GM10266 (cell line): ENCODE results near the gene CYP27B1.

Experiments
- DNase-seq: peaks from one replicate; pipeline ENCODE4 v3.0.0; 2012; ENCODE audit errors: extremely low spot score
- CTCF ChIP-seq: IDR thresholded peaks from 2 replicates; pipeline ENCODE4 v1.5.1; 2012; ENCODE audit warnings: mild to moderate bottlenecking, low read depth; ENCODE audit not compliant: control insufficient read depth, insufficient read depth; ENCODE audit errors: missing control alignments

CYP27B1 gene

GRCh38 chr12:57811028-57811755 is 44.3 kb upstream of the CYP27B1 start:
- DNase-seq, result no peak
- no peak for TF ChIP-seq CTCF

- no peak for DNase-seq
- no peak for TF ChIP-seq CTCF
Measured at GRCh38 chr12:57810450-57810849, 43.6 kb upstream of the CYP27B1 start.

- no peak for DNase-seq
- no peak for TF ChIP-seq CTCF
Measured at GRCh38 chr12:57809425-57809824, 42.5 kb upstream of the CYP27B1 start.

- no peak for TF ChIP-seq CTCF
- no peak for DNase-seq
Measured at GRCh38 chr12:57808351-57808750, 41.5 kb upstream of the CYP27B1 start.

GRCh38 chr12:57807285-57807684 is 40.4 kb upstream of the CYP27B1 start:
- TF ChIP-seq CTCF, result no peak
- no peak for DNase-seq

- DNase-seq, result no peak
- no peak for TF ChIP-seq CTCF
Measured at GRCh38 chr12:57806677-57807076, 39.8 kb upstream of the CYP27B1 start.

GRCh38 chr12:57803319-57803893 is 36.5 kb upstream of the CYP27B1 start:
- peak; percentile 72 for TF ChIP-seq CTCF
- DNase-seq, result peak; percentile 35
